HepG2 (cell line): ENCODE results near the gene MYRFL. TPM values are rescaled to one million over a fixed set of nuclear protein-coding genes. Genes with fewer than 3 reads are reported as not detected.

Experiments used
- ATAC-seq: fragments of 200-7000 bp; cut with Tn5 transposase; 3 replicates; pipeline ENCODE4 v1.9.1; 2020; ENCODE audit warnings: mild to moderate bottlenecking, moderate library complexity
- BruUV-seq: library from RNA; stranded (reverse); fragments of 400-500 nt; replicated peaks from 2 replicates; lab custom pipeline; 2021; lab: Mats Ljungman, UMichigan
- CTCF ChIA-PET: fragments of 300-600 bp; formaldehyde crosslinking; extraction: SDS; loops from one replicate; lab custom pipeline; 2021; ENCODE audit warnings: low total read pairs, inconsistent platforms, low intra/inter-chr PET ratio; lab: Yijun Ruan, JAX
- POLR2A ChIA-PET: fragments of 350-600 bp; sonication (Branson Sonifier 250); formaldehyde crosslinking; loops from one replicate; lab custom pipeline; 2020; ENCODE audit warnings: antibody characterized with exemption, inconsistent platforms; lab: Yijun Ruan, JAX
- DNase-seq: peaks from one replicate; pipeline ENCODE4 v3.0.0-alpha.2; 2015; ENCODE audit warnings: low spot score
- FAIRE-seq: peaks from 3 replicates; lab custom pipeline; 2011; peaks lifted over from hg19 to GRCh38; lab: Jason Lieb, UNC
- H2AFZ ChIP-seq: one replicate; pipeline ENCODE4 v1.6.1; 2011; ENCODE audit warnings: low read length, inconsistent platforms
- H3K27ac ChIP-seq: fragments of 300-600 bp; 3 replicates; pipeline ENCODE4 v1.8.0; 2011; ENCODE audit warnings: mixed run types, mild to moderate bottlenecking, mixed read lengths, low read length, inconsistent platforms; ENCODE audit not compliant: insufficient read depth; ENCODE audit errors: extremely low read length
- H3K27me3 ChIP-seq, 2 experiments: fragments of 200-600 bp in 1 of 2; 2 replicates in 1 of 2; 3 replicates in 1 of 2; pipeline versions ENCODE4 v1.6.0 to v1.8.0; 2011; ENCODE audit warnings: low read length in 2 of 2, mild to moderate bottlenecking in 2 of 2, moderate library complexity in 2 of 2, inconsistent platforms in 1 of 2; ENCODE audit not compliant: insufficient read depth in 2 of 2, control insufficient read depth in 1 of 2
- H3K36me3 ChIP-seq, 2 experiments: fragments of 200-600 bp in 1 of 2; replicated peaks in 1 of 2; 2 replicates in 1 of 2; 3 replicates in 1 of 2; pipeline versions ENCODE4 v1.5.1 to v1.8.0; 2011; ENCODE audit warnings: low read length in 2 of 2, inconsistent platforms in 1 of 2; ENCODE audit not compliant: insufficient read depth in 2 of 2, control insufficient read depth in 1 of 2
- H3K4me1 ChIP-seq: 2 replicates; pipeline ENCODE4 v1.5.1; 2012; ENCODE audit warnings: low read length, inconsistent platforms; ENCODE audit not compliant: insufficient read depth
- H3K4me2 ChIP-seq: 2 replicates; pipeline ENCODE4 v1.6.0; 2011; ENCODE audit warnings: low read depth, low read length, inconsistent platforms
- H3K4me3 ChIP-seq, 3 experiments: fragments of 200-600 bp in 1 of 3; sonication (generic), shearing (Covaris generic) in 1 of 3; replicated peaks in 1 of 3; 2 replicates each; pipeline ENCODE4 v1.5.1; 2011 to 2016; ENCODE audit warnings: low read length in 3 of 3, inconsistent platforms in 2 of 3, low read depth in 2 of 3, mild to moderate bottlenecking in 2 of 3, control low read depth in 1 of 3, mixed read lengths in 1 of 3; ENCODE audit not compliant: insufficient read depth in 1 of 3
- H3K79me2 ChIP-seq: one replicate; pipeline ENCODE4 v1.6.1; 2011; ENCODE audit warnings: low read length, inconsistent platforms; ENCODE audit not compliant: insufficient read depth
- H3K9ac ChIP-seq: 2 replicates; pipeline ENCODE4 v1.6.0; 2011; ENCODE audit warnings: mild to moderate bottlenecking, low read depth, low read length, inconsistent platforms; ENCODE audit not compliant: insufficient read depth
- H3K9me3 ChIP-seq: 2 replicates; pipeline ENCODE4 v1.5.1; 2012; ENCODE audit warnings: mild to moderate bottlenecking, low read length
- H4K20me1 ChIP-seq: 2 replicates; pipeline ENCODE4 v1.6.0; 2011; ENCODE audit warnings: inconsistent platforms, mild to moderate bottlenecking, low read length, moderate library complexity; ENCODE audit not compliant: insufficient read depth
- CAMTA2 ChIP-seq: sonication (generic); formaldehyde crosslinking; IDR thresholded peaks from 2 replicates; pipeline ENCODE4 v1.4.0; 2020; ENCODE audit warnings: mild to moderate bottlenecking, missing genetic modification reagents, borderline replicate concordance
- CENPT ChIP-seq: sonication (generic); formaldehyde crosslinking; IDR thresholded peaks from 2 replicates; pipeline ENCODE4 v1.8.0; 2022; ENCODE audit warnings: low read depth, mild to moderate bottlenecking, moderate library complexity, missing genetic modification reagents
- ELF3 ChIP-seq: IDR thresholded peaks from 2 replicates; pipeline ENCODE4 v1.6.1; 2016; ENCODE audit warnings: missing genetic modification reagents, missing compliant biosample characterization
- FOXA3 ChIP-seq: IDR thresholded peaks from 2 replicates; pipeline ENCODE4 v1.6.1; 2016; ENCODE audit warnings: missing genetic modification reagents, missing compliant biosample characterization
- HNRNPH1 ChIP-seq: fragments of 200-400 bp; formaldehyde crosslinking; optimal IDR thresholded peaks from 2 replicates; pipeline ENCODE3; 2017; ENCODE audit warnings: mild to moderate bottlenecking, low read depth, low read length
- IKZF5 ChIP-seq: IDR thresholded peaks from 2 replicates; pipeline ENCODE4 v1.6.1; 2018; ENCODE audit warnings: missing genetic modification reagents, mild to moderate bottlenecking, missing compliant biosample characterization
- MLXIP ChIP-seq: sonication (generic); formaldehyde crosslinking; IDR thresholded peaks from 2 replicates; pipeline ENCODE4 v1.9.0; 2021; ENCODE audit warnings: missing genetic modification reagents, borderline replicate concordance
- NFATC3 ChIP-seq: sonication (generic); formaldehyde crosslinking; IDR thresholded peaks from 2 replicates; pipeline ENCODE4 v1.5.1; 2020; ENCODE audit warnings: mild to moderate bottlenecking, missing genetic modification reagents
- PAXIP1 ChIP-seq: sonication (generic); formaldehyde crosslinking; conservative IDR thresholded peaks from 2 replicates; pipeline ENCODE4 v1.4.0; 2020; ENCODE audit warnings: mild to moderate bottlenecking, missing genetic modification reagents, moderate library complexity
- POLR2AphosphoS5 ChIP-seq: IDR thresholded peaks from 2 replicates; pipeline ENCODE4 v1.6.1; 2012; ENCODE audit warnings: low read depth, low read length
- RNF2 ChIP-seq: fragments of 450-650 bp; conservative IDR thresholded peaks from 2 replicates; pipeline ENCODE4 v1.6.1; 2016; ENCODE audit warnings: low read depth
- TGIF2 ChIP-seq: IDR thresholded peaks from 2 replicates; pipeline ENCODE4 v1.6.1; 2016; ENCODE audit warnings: control low read depth, missing compliant biosample characterization
- THAP8 ChIP-seq: sonication (generic); formaldehyde crosslinking; IDR thresholded peaks from 2 replicates; pipeline ENCODE4 v1.5.1; 2020; ENCODE audit warnings: missing genetic modification reagents, mild to moderate bottlenecking, borderline replicate concordance
- ZNF205 ChIP-seq: IDR thresholded peaks from 2 replicates; pipeline ENCODE4 v1.6.1; 2018; ENCODE audit warnings: missing biosample characterization, missing genetic modification reagents
- ZNF274 ChIP-seq: sonication (generic); formaldehyde crosslinking; IDR thresholded peaks from 2 replicates; pipeline ENCODE4 v1.5.1; 2020; ENCODE audit warnings: mild to moderate bottlenecking, missing genetic modification reagents
- ZNF354B ChIP-seq: sonication (generic); formaldehyde crosslinking; IDR thresholded peaks from 2 replicates; pipeline ENCODE4 v1.8.0; 2022; ENCODE audit warnings: mild to moderate bottlenecking, missing genetic modification reagents
- ZNF790 ChIP-seq: sonication (generic); formaldehyde crosslinking; IDR thresholded peaks from 2 replicates; pipeline ENCODE4 v1.8.0; 2022; ENCODE audit warnings: missing genetic modification reagents, mild to moderate bottlenecking, borderline replicate concordance
- ZNF850 ChIP-seq: sonication (generic); formaldehyde crosslinking; conservative IDR thresholded peaks from 2 replicates; pipeline ENCODE4 v1.9.0; 2021; ENCODE audit warnings: mild to moderate bottlenecking, missing genetic modification reagents
- WGBS: methylation state at CpG from one replicate; pipeline ENCODE4 v1.1.6; 2017; ENCODE audit warnings: low lambda C conversion rate; 5-methylcytosine and 5-hydroxymethylcytosine counted together
- in situ Hi-C: cut with HindIII; loops from 2 replicates; pipeline ENCODE4 v1.10.0; 2017; ENCODE audit warnings: low pct_unique_long_range_greater_than_20kb; ENCODE audit not compliant: extremely low pct_ligation_motif_present
- intact Hi-C: fragments of 100-400 bp; cut with micrococcal nuclease; formaldehyde crosslinking; loops from one replicate; pipeline ENCODE4 v1.10.0; 2022; ENCODE audit not compliant: unreplicated experiment
- polyA plus RNA-seq, 8 experiments: library from polyadenylated mRNA; depleted of rRNA in 3 of 8; stranded (reverse) in 7 of 8; unstranded in 1 of 8; fragments of >200 nt; fragmentation: Illumina TruSeq in 4 of 8; extraction: Trizol in 4 of 8; gene quantifications; 2 replicates each; pipeline versions ENCODE4 v1.2.1 to v1.2.3, GENCODE V29; 2011 to 2016; ENCODE audit warnings: low read depth in 4 of 8, missing spikeins in 1 of 8, mixed read lengths in 1 of 8; ENCODE audit not compliant: insufficient read depth in 1 of 8
- total RNA-seq, 5 experiments: library from RNA; depleted of rRNA; stranded (reverse); fragments of >200 nt; fragmentation: Illumina TruSeq; extraction: Trizol; gene quantifications; 2 replicates each; pipeline ENCODE4 v1.2.3, GENCODE V29; 2016; ENCODE audit warnings: low read depth in 1 of 5

The MYRFL gene
- total and polyA plus RNA-seq, 2 of the 13 experiments (the other 11 are each of a cell fraction or from before 2014, with no cell fraction given), result 0.09 to 0.11 TPM

GRCh38 chr12:69884386-69884785 is 59.4 kb downstream of the MYRFL start:
- Histone ChIP-seq H3K4me3 (no peak overlapping the region), H3K27ac (no peak overlapping the region), H3K4me2 (no peak overlapping the region), H3K9me3 (no peaks in the 10 kb centered on the region), H4K20me1 (no peaks in the 10 kb centered on the region), H3K27me3 (peaks cover 0 to 11% of the 10 kb centered on the region in 2 experiments; a peak in 2 of 5 replicates), H2AFZ (no peak overlapping the region), H3K9ac (no peak overlapping the region), H3K36me3 (no peaks in the 10 kb centered on the region), H3K79me2 (no peaks in the 10 kb centered on the region), H3K4me1 (no peaks in the 10 kb centered on the region)
- DNase-seq, result no peak
- no TSS peak for BruUV-seq
- FAIRE-seq, result no peak
- ChIA-PET CTCF (no interaction called here), POLR2A (no interaction called here)
- intact Hi-C loops, result no loop called here
- no peak for ATAC-seq
- in situ Hi-C loops, result loop anchor here (25.0 kb wide), 1 partner anchor 478 kb away; the partner anchor contains the start of gene KCNMB4
- WGBS, result 0% methylated on average over 2 of the region's 2 CpGs
- TF ChIP-seq CAMTA2 (CRISPR knock-in tag), result no peak
- no peak for TF ChIP-seq ZNF850
- no peak for TF ChIP-seq ZNF790 (CRISPR knock-in tag)
- no peak for TF ChIP-seq ZNF274
- no peak for TF ChIP-seq THAP8
- TF ChIP-seq IKZF5 (CRISPR knock-in tag), result no peak
- TF ChIP-seq CENPT, result no peak
- no peak for TF ChIP-seq ZNF354B (CRISPR knock-in tag)
- TF ChIP-seq ELF3 (CRISPR knock-in tag), result no peak
- TF ChIP-seq ZNF205 (CRISPR knock-in tag), result no peak
- TF ChIP-seq NFATC3 (CRISPR knock-in tag), result no peak
- TF ChIP-seq MLXIP (CRISPR knock-in tag), result no peak
- TF ChIP-seq POLR2AphosphoS5, result no peak
- TF ChIP-seq HNRNPH1, result no peak
- no peak for TF ChIP-seq TGIF2 (CRISPR knock-in tag)
- TF ChIP-seq RNF2, result no peak
- TF ChIP-seq FOXA3, result no peak
- TF ChIP-seq PAXIP1 (CRISPR knock-in tag), result no peak
